HG03135 (cell line): Measurements from ENCODE around the gene BOD1.
"Not testable (repeated sequence)": the region's sequence is repeated elsewhere in the genome, so short reads cannot be mapped to it uniquely, and the experiment has no call there.

Experiments
- ATAC-seq: cut with Tn5 transposase; IDR thresholded peaks from one replicate; pipeline ENCODE4 v1.9.1; 2021; ENCODE audit warnings: mild to moderate bottlenecking, moderate library complexity; ENCODE audit not compliant: unreplicated experiment

Gene BOD1

DNA sequence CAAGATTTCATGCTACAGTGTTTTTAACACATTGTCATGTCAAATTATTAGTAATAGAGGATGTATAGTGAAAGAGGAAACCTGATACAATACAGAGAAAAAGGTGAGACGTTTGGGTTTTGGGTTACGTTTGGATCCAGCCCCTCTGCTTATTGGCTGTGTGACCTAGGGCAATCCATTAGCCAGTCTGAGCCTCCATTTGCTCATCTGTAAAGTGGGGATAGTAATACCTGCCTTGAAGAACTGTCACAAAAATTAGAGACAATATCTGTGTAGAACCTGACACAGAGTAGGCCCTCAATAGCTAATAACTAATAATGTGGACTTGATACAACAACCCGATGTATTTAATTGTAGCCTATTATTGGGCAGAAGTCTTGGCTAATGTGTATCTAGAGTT lies 4.3 kb upstream of the BOD1 start:
- ATAC-seq, result no peak

DNA sequence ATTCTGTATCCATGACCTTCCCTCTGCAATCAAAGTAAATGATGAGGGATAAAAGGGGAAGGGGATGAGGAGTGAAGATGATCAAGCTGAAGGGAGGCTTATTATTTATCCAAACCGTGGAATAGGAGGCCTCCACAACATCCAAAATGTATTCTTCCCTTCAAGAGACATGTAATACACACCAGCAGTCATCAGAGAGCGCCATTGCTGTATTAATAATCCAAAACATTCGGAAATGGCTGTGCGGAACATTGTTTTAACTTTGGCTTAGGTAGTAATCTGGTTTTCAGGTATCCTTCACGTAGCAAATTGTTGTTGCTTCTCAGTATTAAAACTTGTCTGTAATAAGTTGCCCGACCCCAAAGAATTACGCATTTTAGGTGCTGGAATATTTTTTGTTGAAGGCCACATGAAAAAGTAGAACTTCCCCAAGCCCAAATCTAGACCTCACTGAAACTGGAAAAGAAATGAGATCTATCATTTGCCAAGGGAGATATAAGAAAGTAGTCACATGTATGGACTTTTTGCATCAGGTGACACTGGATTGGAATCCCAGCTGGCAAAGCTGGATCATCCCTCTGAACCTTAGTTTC lies 2.6 kb upstream of the BOD1 start:
- no peak for ATAC-seq

DNA sequence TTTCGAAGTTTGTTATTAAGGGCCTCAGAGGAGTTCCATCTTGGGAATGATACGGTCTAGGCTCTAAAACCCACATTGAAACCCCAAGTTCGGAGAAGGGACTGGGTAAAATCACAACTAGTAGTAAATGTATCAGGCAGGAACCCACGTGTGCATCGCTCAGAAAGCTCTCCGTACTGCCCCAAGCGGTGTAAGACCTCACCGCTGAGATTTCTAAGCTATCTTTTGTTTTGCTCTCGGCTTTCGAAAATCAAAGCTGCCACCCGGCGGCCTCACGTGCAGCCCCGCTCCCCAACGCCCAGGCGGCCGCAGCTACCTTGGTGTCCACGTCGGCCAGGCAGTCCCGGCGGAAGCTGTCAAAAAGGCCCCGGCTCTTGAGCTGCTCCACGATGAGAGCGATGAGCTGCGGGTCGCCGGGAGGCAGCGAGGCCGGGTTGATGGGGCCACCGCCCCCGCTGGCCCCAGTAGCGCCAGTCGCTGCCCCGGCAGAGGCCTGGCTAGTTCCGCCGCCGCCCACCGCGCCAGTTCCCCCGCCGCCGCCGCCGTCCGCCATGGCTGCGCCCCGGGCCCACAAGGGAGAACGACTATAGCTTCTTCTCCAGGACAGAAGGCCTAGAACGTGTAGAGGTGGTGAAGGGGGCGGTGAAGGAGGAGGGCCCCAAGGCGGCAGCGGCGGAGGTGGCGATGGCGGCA lies 420 bp downstream of the BOD1 start:
- ATAC-seq, result peak; percentile 54

DNA sequence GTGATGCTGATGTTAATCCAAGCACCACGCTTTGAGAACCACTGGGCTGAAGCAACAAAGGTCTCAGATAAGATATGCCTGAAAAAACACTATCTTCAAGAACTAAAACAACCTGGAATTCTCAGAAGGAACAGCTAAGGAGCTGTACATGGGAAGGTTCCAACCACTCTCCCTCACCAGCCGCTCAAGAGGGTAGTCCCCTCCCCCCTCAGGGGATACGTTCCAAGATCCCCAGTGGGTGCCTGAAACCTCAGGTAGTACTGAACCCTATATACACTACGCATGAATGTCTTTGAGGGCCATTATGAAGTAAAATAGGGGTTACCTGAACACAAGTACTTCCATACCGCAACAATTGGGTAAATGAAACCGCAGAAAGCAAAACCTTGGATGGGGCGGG lies 1.9 kb downstream of the BOD1 start:
- no peak for ATAC-seq

DNA sequence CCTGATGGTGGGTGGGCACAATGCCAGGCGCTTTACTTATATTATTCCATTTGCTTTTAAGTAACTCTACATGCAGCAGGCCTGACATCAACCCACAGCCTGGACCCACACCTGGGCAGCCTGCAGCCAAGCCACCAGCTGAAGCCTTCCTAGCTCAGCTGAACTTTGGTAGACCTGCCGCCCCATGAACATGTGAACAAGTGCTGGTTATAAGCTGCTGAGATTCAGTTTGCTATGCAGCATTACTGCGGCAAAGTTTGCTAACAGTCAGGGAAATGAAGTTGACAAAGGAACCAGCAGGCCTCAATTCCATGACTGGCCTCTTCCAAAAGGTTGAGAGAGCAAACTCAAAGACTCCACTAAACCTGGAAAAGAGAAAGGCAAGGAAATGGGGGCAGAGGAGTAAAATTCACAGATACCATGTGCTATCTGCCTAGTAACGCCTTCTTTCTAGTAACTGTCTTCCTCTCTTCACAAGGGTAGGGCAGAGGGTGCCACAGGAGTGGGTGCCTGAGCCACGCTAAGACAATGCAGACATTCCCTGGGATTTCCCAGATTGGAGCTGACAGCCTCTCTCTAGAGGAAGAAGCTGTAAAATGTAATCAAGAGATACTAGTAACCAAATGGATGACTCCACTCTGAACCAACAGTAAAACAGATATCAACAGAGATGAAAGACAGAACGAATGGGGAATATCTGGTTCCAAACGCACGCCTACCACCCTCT lies 2.9 kb downstream of the BOD1 start:
- no peak for ATAC-seq

DNA sequence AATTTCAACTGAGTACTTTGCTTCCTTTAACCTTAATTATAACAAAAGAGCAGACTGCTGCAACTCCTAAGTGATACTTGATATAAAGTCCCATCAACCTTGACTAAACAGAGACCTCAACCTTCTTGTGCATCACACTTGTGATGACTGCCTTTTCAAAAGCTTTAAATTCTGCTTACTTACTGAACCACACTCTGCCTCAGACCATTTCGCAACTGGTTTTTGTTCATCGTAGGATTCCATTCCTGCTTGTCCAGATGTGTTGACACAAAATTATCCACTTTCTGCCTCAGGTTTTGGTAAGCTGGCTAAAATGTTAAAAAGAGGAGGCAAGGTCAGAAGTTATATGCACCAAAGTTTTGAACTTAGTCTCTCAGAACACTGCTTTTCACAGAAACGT lies 3.5 kb downstream of the BOD1 start:
- no peak for ATAC-seq

DNA sequence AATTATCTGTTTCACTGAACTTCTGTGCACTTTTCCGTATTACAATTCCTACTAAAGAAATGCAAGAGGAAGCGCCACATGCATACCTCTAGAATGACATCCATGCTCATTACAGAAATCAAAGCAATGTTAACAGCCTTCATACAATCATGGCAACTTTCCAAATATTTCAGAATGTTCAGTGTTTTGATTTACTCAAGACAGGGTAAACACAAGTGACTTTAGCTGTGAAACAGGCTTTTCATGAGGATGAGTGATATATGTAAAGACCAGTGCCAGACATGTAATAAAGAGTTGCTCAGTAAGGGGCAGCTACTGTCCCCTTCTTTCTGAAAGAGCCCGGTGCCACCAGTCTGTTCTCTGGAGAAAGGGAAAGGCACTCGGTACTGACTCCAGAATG lies 4.7 kb downstream of the BOD1 start:
- no peak for ATAC-seq

DNA sequence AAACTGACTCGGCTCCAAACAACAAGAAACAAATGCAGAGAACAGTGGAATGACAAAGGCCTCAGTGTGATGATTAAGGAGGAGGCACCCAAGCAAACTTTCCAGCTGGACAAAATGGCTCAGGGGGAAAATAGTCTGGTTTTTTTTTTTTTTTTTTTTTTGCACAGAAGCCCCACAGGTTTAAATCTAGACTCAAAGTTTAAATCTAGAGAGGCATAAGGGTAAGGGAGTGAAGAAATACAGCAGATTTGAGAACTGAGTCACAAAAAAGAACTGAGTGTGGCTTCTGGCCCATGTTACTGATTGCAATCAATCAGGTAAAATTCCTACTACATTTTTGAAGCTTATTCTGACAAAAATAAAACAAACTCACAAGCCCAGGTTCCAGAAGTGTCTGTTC lies 12.3 kb downstream of the BOD1 start:
- ATAC-seq, result no peak

DNA sequence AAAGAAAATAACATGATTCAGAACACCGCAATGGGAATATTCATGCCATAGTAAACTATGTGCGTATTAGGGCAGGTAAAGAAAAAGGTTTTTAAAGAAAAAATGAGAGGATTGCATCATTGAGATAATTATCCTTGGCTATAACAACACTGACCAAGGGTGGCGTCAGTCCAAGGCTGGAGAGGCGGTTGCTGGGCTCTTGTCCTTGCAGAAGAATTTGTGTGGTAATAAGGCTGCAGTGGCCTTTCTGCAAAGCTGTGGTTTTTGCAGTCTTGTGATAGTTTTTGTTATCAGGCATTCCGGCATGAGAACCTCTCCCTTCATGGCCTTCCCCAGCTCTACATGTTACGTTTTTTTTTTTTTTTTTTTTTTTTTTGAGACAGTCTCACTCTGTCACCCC lies 14.0 kb downstream of the BOD1 start:
- no peak for ATAC-seq

DNA sequence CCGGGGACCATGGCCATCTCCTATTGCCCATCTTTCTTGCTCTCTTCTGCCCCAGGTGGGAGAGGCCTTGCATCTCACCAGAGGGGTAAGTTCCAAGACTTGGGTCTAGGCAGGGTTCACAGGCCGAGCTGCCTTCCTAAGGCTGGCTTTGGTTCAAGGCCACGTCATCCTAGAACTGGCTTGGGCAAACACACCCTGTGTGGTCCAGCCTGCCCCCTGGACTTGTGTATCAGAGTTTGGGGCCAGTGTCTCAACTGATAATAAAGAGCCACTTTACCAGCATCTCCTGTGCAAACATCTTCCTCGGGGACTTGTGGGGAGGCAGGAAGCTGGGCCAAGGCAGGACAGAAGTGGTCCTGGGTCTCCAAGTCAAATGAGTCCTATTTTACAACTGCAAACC lies 17.8 kb downstream of the BOD1 start:
- ATAC-seq, result no peak

DNA sequence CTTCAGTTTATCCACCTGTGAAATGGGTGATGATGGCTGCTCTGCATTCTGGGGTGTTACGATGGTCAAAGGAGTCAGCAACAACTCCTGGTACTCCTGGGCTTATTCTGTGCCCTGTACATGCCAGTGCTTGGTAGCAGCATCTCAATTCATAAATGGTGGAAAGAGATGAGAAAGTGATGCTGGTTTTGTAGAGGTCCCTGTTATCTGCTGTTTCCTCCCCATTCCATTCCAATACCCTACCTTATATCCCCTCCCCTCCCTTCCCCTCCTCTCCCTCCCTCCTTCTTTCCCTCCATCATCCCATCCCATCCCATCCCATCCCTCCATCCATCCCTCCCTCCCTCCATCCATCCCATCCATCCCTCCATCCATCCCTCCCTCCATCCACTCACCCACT lies 19.1 kb downstream of the BOD1 start:
- ATAC-seq, result no peak

DNA sequence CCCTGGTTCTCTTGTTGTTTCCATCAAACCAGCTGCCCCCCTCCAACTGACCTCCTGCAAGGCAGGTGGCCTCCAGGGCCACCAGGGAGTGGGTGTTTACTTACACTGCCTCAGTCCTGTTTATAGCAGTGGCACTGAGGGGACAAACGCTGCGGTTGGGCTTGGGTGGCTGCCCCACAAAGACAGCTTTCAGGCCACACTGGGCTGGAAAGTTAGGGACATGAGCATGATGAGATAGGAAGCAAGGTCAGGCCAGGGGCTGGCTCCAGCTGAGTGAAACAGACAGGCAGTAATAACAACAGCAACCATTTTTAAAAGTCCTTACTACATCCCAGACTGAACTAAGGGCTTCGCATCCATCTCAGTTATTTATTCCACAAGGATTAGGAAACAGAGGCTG lies 20.6 kb downstream of the BOD1 start:
- ATAC-seq, result no peak

DNA sequence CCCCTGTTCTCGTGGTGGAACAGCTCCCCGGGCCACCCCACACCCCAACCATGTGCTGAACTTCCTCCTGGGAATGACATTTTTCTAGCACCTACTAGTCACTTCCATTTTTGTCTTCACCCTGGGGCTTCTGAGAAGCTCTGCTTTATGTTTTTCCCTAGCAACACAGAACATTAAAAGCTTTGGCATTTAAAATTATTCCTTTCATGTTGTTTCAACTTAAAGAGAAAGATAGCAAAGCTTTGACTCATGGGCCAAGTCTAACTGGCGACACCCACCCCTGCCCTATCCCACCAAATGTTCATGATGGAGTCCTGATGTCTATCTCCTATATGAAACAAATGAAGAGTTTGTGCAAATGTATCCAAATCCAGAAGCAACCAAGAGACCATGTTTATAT lies 22.4 kb downstream of the BOD1 start:
- ATAC-seq, result no peak

DNA sequence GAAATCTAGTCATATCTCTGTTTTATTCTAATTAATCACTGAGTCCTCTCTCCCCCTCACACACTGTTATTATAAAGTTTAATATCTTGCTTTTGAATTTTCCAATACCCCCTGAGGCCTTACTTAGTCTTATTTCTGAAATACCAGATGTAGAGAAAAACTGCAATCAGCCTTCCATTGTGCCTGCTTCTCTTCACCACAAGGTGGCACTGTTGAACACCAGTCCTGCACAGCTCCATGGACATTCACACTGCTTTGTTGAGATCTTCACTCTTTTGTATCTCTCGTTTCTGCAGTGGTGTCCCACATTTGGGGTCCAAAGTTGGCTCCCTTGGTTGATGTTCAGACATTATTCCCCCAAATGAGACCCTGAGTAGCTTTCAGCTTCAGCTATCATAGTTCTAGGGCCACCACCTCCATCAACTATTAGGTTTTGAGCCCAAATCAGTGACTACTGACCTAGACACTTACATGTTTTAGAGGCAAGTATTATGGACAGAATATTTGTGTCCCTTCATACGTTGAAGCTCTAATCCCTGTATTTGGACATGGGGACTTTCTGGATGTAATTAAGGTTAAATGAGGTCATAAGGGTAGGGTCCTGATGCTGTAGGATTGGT lies 24.3 kb downstream of the BOD1 start:
- ATAC-seq, result no peak

DNA sequence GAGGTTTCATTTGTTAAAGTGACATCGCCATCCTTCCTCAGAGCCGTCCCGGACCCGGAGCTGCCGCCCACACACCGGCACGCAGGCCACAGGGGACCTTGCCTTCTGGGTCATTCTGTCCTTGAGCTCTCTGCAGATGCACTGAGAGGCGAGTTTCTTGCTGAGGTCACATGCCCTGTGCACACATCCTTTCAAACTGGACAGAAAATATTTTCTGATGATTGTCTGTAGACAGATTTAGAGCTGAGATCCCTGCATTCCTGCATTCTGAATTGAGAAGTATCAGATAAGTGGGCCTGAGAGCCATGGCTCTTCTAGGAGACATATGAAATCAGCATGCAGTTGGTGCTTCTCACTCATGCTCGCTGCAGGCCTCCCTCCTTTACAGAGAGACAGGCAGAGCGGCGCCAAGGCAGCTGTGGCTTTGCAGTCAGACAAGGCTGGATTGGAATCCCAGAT lies 25.4 kb downstream of the BOD1 start:
- no peak for ATAC-seq

DNA sequence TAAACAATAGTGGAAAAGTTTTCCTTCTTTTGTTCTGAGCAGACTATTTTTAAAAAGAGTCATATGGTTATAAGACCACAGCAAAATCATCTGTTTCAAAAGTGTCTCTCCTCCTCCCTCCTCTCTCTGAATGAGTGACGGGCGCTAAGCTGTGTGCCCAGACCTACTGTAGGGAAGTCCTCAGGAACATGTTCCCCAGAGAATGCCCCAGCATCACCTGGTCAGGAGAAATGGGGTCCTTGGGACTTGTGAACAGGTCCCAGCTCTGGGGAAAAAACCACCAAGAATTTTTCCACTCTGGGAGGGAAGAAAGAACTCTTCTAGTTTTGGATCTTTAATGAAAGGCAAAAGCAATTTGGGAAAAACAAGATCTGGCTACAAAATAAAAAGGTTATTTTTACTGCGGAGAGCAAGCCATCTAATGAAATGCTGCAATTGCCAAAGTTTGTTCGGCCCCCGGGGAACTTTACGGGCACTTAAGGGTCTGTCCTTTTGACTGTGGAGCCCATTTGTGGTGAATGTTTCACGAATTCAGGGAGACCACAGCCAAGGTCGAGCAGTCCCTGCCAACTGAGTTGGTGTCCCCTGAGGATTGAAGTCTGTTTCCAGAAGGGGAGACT lies 25.9 kb downstream of the BOD1 start:
- ATAC-seq, result no peak

DNA sequence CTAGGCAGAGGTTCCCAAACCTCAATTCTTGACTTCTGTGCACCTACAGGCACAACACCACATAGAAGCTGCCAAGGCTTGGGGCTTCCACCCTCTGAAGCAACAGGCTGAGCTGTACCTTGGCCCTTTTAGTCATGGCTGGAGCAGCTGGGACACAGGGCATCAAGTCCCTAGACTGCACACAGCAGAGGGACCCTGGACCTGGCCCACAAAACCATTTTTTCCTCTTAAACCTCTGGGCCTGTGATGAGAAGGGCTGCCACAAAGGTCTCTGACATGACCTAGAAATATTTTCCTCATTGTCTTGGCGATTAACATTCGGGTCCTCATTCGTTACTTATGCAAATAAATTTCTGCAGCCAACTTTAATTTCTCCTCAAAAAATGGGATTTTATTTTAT lies 30.3 kb downstream of the BOD1 start:
- not testable (repeated sequence) for ATAC-seq

DNA sequence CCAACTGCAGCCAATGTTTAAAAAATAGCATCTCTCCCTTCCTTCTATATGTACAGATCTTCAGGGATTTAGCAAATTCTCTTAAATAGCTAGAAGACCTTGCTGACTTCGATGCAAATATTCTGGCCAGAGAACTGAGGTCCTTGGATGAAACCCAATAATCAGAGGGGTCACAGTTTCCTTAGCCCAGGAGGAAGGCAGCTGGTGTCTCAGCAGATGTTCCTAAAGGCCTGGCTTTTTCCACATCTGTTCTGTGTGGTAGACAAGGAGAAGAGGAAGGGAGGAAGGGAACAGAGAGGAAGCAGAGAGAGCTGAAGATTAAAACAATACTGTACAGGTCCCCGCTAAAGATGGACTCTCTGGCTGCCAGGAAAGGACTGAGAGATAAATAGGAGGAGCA lies 33.1 kb downstream of the BOD1 start:
- no peak for ATAC-seq

DNA sequence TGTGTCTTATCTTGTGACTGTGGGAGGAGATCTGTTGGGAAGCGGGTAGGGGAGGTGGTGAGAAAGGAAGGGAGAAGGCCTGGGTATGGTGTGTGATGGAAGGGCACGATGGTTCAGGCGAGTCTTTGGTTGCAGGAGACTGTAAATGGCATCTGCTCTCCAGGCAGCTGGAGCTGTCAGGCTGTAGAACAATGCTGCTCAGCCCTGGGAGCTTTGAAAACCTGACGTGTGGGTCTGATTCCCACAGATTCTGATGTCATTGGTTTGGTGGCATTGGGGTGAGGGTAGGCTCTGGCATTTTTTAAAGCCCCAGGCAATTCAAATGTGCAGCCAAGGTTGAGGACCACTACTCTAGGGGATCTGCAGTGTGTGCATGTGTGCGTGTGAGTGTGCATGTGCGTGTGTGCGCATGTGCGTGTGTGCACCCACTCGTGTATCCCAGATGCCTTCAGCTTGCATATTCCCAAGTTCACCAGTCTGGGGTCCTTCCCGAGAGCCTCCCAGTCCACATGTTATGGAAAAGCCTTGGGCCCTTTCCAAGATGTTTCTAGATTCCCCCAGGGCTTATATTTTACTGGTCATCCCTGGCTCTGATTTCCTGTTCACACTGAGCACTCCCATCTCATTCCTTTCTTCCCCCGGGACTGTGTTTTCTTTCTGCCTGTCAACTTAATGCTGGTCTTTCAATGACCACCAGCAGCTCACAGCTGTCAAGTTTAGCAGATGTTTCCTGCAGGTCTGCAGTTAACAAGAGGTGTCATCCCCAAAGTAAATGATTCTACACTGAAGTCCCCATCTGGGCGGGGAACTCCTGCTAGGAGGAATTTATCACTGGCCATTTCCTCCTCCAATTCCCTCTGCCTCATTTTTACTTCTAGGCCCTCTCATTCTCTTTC lies 34.0 kb downstream of the BOD1 start:
- no peak for ATAC-seq

DNA sequence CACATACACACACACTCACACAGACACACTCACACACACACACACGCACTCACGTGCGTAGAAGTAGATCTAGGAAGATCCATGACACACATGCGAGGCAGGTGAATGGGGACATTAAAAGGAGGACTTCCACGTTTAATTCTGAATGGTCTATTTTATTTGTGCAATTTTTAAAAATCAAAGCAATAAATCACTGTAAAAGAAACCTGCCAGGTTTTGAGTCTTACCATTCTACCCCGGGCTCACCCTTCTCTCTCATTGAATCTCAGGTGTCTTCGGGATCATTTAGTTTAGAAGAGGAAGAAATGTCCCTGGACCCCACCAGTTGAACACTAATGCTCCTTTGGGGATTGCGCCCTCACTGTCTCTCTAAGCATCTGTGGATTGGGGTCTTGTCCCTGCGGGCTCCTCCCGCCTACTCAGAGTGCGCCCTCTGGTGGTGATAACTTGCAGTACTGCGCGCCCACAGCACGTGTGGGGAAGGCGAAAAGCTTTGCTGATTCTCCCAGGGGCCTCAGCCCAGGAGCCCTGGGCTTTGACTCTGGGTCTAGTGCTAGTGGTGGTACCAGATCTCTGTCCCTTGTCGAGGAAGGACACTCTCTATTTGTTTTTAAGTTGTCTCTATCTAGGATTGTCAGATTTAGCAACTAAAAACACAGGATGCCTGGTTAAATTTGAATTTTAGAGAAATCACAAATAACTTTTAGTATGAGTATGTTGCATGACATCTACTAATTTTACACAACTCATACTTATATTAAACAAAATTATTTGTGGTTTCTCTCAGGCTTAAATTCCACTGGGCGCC lies 34.8 kb downstream of the BOD1 start:
- no peak for ATAC-seq
